HCT116 (cell line): Measurements from ENCODE around the gene GARNL3. TPM values are rescaled to one million over a fixed set of nuclear protein-coding genes. Genes with fewer than 3 reads are reported as not detected.
A peak's percentile ranks its signal among the peaks of the same experiment; 100 is the strongest.

ENCODE experiments used
- ATAC-seq: fragments of 200-7000 bp; cut with Tn5 transposase; 2 replicates; pipeline ENCODE4 v1.9.1; 2020; ENCODE audit warnings: mild to moderate bottlenecking, moderate library complexity
- BruUV-seq: library from RNA; stranded (reverse); fragments of 400-500 nt; replicated peaks from 2 replicates; lab custom pipeline; 2021; lab: Mats Ljungman, UMichigan
- CTCF ChIA-PET: fragments of 300-600 bp; sonication (Branson Sonifier 250); formaldehyde crosslinking; loops from one replicate; lab custom pipeline; 2021; ENCODE audit warnings: antibody characterized with exemption; lab: Charles Lee
- POLR2A ChIA-PET: fragments of 300-600, 350-600 bp; sonication (Branson Sonifier 250); formaldehyde crosslinking; loops from one replicate; lab custom pipeline; 2021; ENCODE audit warnings: antibody characterized with exemption; lab: Charles Lee
- RAD21 ChIA-PET, 2 experiments: fragments of 300-600 bp; sonication (Branson Sonifier 250); formaldehyde crosslinking; loops; one replicate each; lab custom pipeline; 2023; ENCODE audit warnings: low total read pairs in 2 of 2; ENCODE audit not compliant: uncharacterized antibody in 2 of 2, unreplicated experiment in 2 of 2, low non-redundant PET in 1 of 2; lab: Charles Lee
- DNase-seq: peaks from one replicate; pipeline ENCODE4 v3.0.0-alpha.2; 2010; ENCODE audit warnings: low read depth, low spot score
- H2AFZ ChIP-seq: fragments of 200-600 bp; shearing (Covaris generic), sonication (generic); 2 replicates; pipeline ENCODE4 v1.6.1; 2017; ENCODE audit warnings: low read depth, mixed run types, mixed read lengths, antibody characterized with exemption, low read length; ENCODE audit not compliant: poor library complexity, severe bottlenecking
- H3K27ac ChIP-seq: 2 replicates; pipeline ENCODE4 v1.5.1; 2012; ENCODE audit warnings: low read depth, low read length
- H3K27me3 ChIP-seq: fragments of 200-600 bp; sonication (generic); 2 replicates; pipeline ENCODE4 v1.6.1; 2016; ENCODE audit warnings: mixed run types, low read length, mixed read lengths; ENCODE audit not compliant: insufficient read depth
- H3K36me3 ChIP-seq, 2 experiments: fragments of 200-500 bp in 1 of 2; fragments of 200-600 bp in 1 of 2; sonication (Bioruptor generic) in 1 of 2; sonication (generic) in 1 of 2; 2 replicates each; pipeline versions ENCODE4 v1.5.1 to v1.6.1; 2014 to 2016; ENCODE audit warnings: low read length in 2 of 2, inconsistent platforms in 1 of 2, mixed read lengths in 1 of 2, mixed run types in 1 of 2; ENCODE audit not compliant: insufficient read depth in 2 of 2, control insufficient read depth in 1 of 2
- H3K4me1 ChIP-seq, 2 experiments: fragments of 200-600 bp in 1 of 2; sonication (generic) in 1 of 2; 2 replicates each; pipeline versions ENCODE4 v1.5.1 to v1.6.1; 2012 to 2017; ENCODE audit warnings: low read length in 2 of 2, inconsistent platforms in 1 of 2, mild to moderate bottlenecking in 1 of 2, mixed read lengths in 1 of 2, mixed run types in 1 of 2, moderate library complexity in 1 of 2; ENCODE audit not compliant: insufficient read depth in 2 of 2, control insufficient read depth in 1 of 2
- H3K4me2 ChIP-seq: fragments of 200-600 bp; sonication (generic); 2 replicates; pipeline ENCODE4 v1.6.1; 2017; ENCODE audit warnings: mixed run types, low read length, mixed read lengths
- H3K4me3 ChIP-seq, 2 experiments: fragments of 200-600 bp in 1 of 2; sonication (generic) in 1 of 2; replicated peaks in 1 of 2; 2 replicates each; pipeline ENCODE4 v1.5.1; 2011 to 2016; ENCODE audit warnings: low read length in 2 of 2, control low read depth in 1 of 2, low read depth in 1 of 2, mild to moderate bottlenecking in 1 of 2, mixed read lengths in 1 of 2, mixed run types in 1 of 2
- H3K79me2 ChIP-seq: fragments of 200-600 bp; sonication (generic); 2 replicates; pipeline ENCODE4 v1.6.1; 2017; ENCODE audit warnings: mild to moderate bottlenecking, mixed run types, low read length, moderate library complexity, mixed read lengths; ENCODE audit not compliant: insufficient read depth
- H3K9ac ChIP-seq: fragments of 200-600 bp; sonication (generic); 2 replicates; pipeline ENCODE4 v1.6.1; 2016; ENCODE audit warnings: low read length, mixed read lengths
- H3K9me2 ChIP-seq: fragments of 200-600 bp; sonication (generic), shearing (Covaris generic); 2 replicates; pipeline ENCODE4 v1.6.1; 2017; ENCODE audit warnings: mixed run types, mild to moderate bottlenecking, moderate library complexity; ENCODE audit not compliant: insufficient read depth
- H3K9me3 ChIP-seq, 2 experiments: fragments of 200-500 bp in 1 of 2; fragments of 200-600 bp in 1 of 2; sonication (Bioruptor generic) in 1 of 2; sonication (generic) in 1 of 2; 2 replicates each; pipeline ENCODE4 v1.6.1; 2014 to 2017; ENCODE audit warnings: low read length in 2 of 2, mixed read lengths in 2 of 2, inconsistent platforms in 1 of 2, low read depth in 1 of 2, mild to moderate bottlenecking in 1 of 2, mixed run types in 1 of 2, moderate library complexity in 1 of 2; ENCODE audit not compliant: control insufficient read depth in 1 of 2, insufficient read depth in 1 of 2
- H4K20me1 ChIP-seq: fragments of 200-600 bp; sonication (generic), shearing (Covaris generic); 2 replicates; pipeline ENCODE4 v1.6.1; 2017; ENCODE audit warnings: mixed run types, mild to moderate bottlenecking, moderate library complexity; ENCODE audit not compliant: insufficient read depth
- CBX3 ChIP-seq: IDR thresholded peaks from 2 replicates; pipeline ENCODE4 v1.6.1; 2012; ENCODE audit warnings: low read depth
- CTCF ChIP-seq, 3 experiments: fragments of 200-600 bp in 1 of 3; sonication (generic) in 1 of 3; IDR thresholded peaks in 2 of 3; conservative IDR thresholded peaks in 1 of 3; 2 replicates each; pipeline ENCODE4 v1.5.1; 2012 to 2017; ENCODE audit warnings: low read depth in 2 of 3, low read length in 2 of 3, antibody characterized with exemption in 1 of 3, borderline replicate concordance in 1 of 3, control low read depth in 1 of 3, mild to moderate bottlenecking in 1 of 3, mixed read lengths in 1 of 3, mixed run types in 1 of 3, moderate library complexity in 1 of 3; ENCODE audit not compliant: insufficient read depth in 1 of 3
- EGR1 ChIP-seq: IDR thresholded peaks from 2 replicates; pipeline ENCODE4 v1.6.1; 2012; ENCODE audit warnings: low read depth
- ELF1 ChIP-seq: IDR thresholded peaks from 2 replicates; pipeline ENCODE4 v1.6.1; 2012; ENCODE audit warnings: low read depth, borderline replicate concordance
- EZH2phosphoT487 ChIP-seq: fragments of 200-600 bp; IDR thresholded peaks from 2 replicates; pipeline ENCODE4 v1.6.1; 2018; ENCODE audit warnings: antibody characterized with exemption, borderline replicate concordance
- MAX ChIP-seq: IDR thresholded peaks from 2 replicates; pipeline ENCODE4 v1.6.1; 2012
- POLR2AphosphoS5 ChIP-seq: IDR thresholded peaks from 2 replicates; pipeline ENCODE4 v1.6.1; 2011; ENCODE audit warnings: mild to moderate bottlenecking, low read depth, low read length, moderate library complexity
- RAD21 ChIP-seq: IDR thresholded peaks from 2 replicates; pipeline ENCODE4 v1.6.1; 2012; ENCODE audit warnings: low read depth, mild to moderate bottlenecking
- SIN3A ChIP-seq: IDR thresholded peaks from 2 replicates; pipeline ENCODE4 v1.6.1; 2012; ENCODE audit warnings: low read depth
- SRF ChIP-seq: IDR thresholded peaks from 2 replicates; pipeline ENCODE4 v1.6.1; 2012; ENCODE audit warnings: low read depth
- TCF7L2 ChIP-seq: IDR thresholded peaks from 2 replicates; pipeline ENCODE4 v1.7.0; 2011; ENCODE audit warnings: borderline replicate concordance, inconsistent platforms; ENCODE audit not compliant: insufficient read depth, insufficient read length; ENCODE audit errors: extremely low read depth
- ZNF274 ChIP-seq: fragments of 200-500 bp; sonication (Bioruptor generic); IDR thresholded peaks from 2 replicates; pipeline ENCODE4 v1.6.1; 2014; ENCODE audit warnings: mild to moderate bottlenecking, low read depth, low read length, inconsistent platforms
- intact Hi-C: fragments of 100-400 bp; cut with micrococcal nuclease; formaldehyde crosslinking; loops from 2 replicates; pipeline ENCODE4 v1.10.0; 2022
- total RNA-seq: library from RNA; stranded (reverse); gene quantifications from one replicate; pipeline ENCODE4 v1.2.1, GENCODE V29; 2021; ENCODE audit not compliant: unreplicated experiment
- TF ChIP-seq, protein P1 (sequence below): IDR thresholded peaks from 2 replicates; pipeline ENCODE4 v1.6.1; 2011; ENCODE audit warnings: mild to moderate bottlenecking, low read length, moderate library complexity; ENCODE audit not compliant: insufficient replicate concordance; ENCODE audit errors: extremely low read depth
- TF ChIP-seq, protein P2 (sequence below): IDR thresholded peaks from 2 replicates; pipeline ENCODE4 v1.6.1; 2012
- TF ChIP-seq, protein P3 (sequence below): IDR thresholded peaks from 2 replicates; pipeline ENCODE4 v1.6.1; 2012; ENCODE audit warnings: low read depth

GARNL3 gene
- total RNA-seq, 1 experiment from 2014 or later, result 8.8 TPM

DNA sequence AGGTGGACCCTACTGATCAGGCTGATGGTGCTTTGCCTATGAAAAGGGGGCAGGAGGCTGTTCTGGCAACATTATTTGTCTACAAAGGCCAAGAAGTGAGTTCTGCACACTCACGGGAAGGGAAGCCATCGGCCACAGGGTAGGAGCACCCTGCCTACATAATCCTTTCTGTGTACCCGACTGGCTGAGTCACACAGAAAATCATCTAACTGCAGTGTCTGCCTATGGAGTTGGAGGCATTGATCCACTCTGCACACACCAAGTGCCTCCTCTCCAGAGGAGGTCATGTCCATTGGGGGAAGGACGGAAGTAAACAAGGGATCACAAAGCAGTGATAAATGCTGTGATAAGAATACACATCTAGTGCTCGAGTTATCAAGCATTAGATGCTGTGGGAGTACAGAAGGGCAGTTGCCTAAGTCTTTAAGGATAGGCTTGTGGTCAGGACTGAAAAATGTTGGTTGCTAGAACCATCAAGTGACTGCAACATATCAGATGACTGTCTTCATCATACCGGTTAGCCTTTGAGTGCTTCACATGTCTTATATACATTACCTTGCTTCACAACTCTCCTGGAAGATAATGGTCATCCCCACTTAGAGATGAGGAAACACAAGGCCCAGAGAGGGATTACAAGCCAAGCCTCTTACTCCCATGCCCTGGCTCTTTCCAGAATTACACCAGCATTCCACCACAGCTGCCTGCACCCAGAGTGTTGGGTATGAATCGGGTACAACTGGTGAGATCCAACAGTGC, 131.1 kb downstream of the GARNL3 start:
- ChIA-PET CTCF (interaction anchor here (1.4 to 1.7 kb wide), 2 partner anchors 171 to 181 kb away, joined by 11 to 16 read pairs; no protein-coding TSS in a partner anchor), RAD21 (no interaction called here), POLR2A (no interaction called here)
- H3K9ac ChIP-seq, result no peak overlapping the region
- no peaks in the 10 kb centered on the region for H3K9me3 ChIP-seq
- H3K79me2 ChIP-seq, result peaks cover 4% of the 10 kb centered on the region; the same call in 1 of the 2 replicates
- intact Hi-C loops, result loop anchor here (1.0 kb wide), 1 partner anchor 171 kb away; no protein-coding TSS in a partner anchor
- DNase-seq (no peak), ATAC-seq (no peak)
- H3K27me3 ChIP-seq, result no peaks in the 10 kb centered on the region
- no peak overlapping the region for H3K4me3 ChIP-seq
- H3K9me2 ChIP-seq, result no peaks in the 10 kb centered on the region
- no peaks in the 10 kb centered on the region for H4K20me1 ChIP-seq
- no peak overlapping the region for H3K27ac ChIP-seq
- H3K4me1 ChIP-seq, result peaks cover 6 to 37% of the 10 kb centered on the region in 2 experiments
- H3K4me2 ChIP-seq, result peak overlapping the region; percentile 97; the same call in 1 of the 2 replicates
- no peak overlapping the region for H2AFZ ChIP-seq
- no peaks in the 10 kb centered on the region for H3K36me3 ChIP-seq
- TF ChIP-seq, protein P1, sequence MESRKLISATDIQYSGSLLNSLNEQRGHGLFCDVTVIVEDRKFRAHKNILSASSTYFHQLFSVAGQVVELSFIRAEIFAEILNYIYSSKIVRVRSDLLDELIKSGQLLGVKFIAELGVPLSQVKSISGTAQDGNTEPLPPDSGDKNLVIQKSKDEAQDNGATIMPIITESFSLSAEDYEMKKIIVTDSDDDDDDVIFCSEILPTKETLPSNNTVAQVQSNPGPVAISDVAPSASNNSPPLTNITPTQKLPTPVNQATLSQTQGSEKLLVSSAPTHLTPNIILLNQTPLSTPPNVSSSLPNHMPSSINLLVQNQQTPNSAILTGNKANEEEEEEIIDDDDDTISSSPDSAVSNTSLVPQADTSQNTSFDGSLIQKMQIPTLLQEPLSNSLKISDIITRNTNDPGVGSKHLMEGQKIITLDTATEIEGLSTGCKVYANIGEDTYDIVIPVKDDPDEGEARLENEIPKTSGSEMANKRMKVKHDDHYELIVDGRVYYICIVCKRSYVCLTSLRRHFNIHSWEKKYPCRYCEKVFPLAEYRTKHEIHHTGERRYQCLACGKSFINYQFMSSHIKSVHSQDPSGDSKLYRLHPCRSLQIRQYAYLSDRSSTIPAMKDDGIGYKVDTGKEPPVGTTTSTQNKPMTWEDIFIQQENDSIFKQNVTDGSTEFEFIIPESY, result no peak
- no peak for TF ChIP-seq ELF1
- no peak for TF ChIP-seq MAX
- no peak for TF ChIP-seq EZH2phosphoT487
- no peak for TF ChIP-seq SRF
- TF ChIP-seq, protein P2, sequence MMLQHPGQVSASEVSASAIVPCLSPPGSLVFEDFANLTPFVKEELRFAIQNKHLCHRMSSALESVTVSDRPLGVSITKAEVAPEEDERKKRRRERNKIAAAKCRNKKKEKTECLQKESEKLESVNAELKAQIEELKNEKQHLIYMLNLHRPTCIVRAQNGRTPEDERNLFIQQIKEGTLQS, result no peak
- no peak for TF ChIP-seq RAD21
- no peak for TF ChIP-seq ZNF274
- no peak for TF ChIP-seq EGR1
- TF ChIP-seq, protein P3, sequence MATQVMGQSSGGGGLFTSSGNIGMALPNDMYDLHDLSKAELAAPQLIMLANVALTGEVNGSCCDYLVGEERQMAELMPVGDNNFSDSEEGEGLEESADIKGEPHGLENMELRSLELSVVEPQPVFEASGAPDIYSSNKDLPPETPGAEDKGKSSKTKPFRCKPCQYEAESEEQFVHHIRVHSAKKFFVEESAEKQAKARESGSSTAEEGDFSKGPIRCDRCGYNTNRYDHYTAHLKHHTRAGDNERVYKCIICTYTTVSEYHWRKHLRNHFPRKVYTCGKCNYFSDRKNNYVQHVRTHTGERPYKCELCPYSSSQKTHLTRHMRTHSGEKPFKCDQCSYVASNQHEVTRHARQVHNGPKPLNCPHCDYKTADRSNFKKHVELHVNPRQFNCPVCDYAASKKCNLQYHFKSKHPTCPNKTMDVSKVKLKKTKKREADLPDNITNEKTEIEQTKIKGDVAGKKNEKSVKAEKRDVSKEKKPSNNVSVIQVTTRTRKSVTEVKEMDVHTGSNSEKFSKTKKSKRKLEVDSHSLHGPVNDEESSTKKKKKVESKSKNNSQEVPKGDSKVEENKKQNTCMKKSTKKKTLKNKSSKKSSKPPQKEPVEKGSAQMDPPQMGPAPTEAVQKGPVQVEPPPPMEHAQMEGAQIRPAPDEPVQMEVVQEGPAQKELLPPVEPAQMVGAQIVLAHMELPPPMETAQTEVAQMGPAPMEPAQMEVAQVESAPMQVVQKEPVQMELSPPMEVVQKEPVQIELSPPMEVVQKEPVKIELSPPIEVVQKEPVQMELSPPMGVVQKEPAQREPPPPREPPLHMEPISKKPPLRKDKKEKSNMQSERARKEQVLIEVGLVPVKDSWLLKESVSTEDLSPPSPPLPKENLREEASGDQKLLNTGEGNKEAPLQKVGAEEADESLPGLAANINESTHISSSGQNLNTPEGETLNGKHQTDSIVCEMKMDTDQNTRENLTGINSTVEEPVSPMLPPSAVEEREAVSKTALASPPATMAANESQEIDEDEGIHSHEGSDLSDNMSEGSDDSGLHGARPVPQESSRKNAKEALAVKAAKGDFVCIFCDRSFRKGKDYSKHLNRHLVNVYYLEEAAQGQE, result no peak
- TF ChIP-seq SIN3A, result no peak
- TF ChIP-seq CTCF (IDR thresholded peaks at IDR 0.05 in 2 of 3, conservative IDR thresholded peaks at IDR 0.05 in 1 of 3; ENCODE audit: borderline replicate concordance in 1 of 3, insufficient read depth in 1 of 3, low read depth in 2 of 3, low read length in 2 of 3), result no peak
- no peak for TF ChIP-seq POLR2AphosphoS5
- TF ChIP-seq TCF7L2, result no peak
- TF ChIP-seq CBX3, result no peak
- BruUV-seq, result no TSS peak
